22Rv1 (cell line): ENCODE results near the gene LTBP3.

ENCODE experiments used
- CTCF ChIP-seq: fragments of 450-650 bp; IDR thresholded peaks from 2 replicates; pipeline ENCODE4 v1.5.1; 2017; ENCODE audit warnings: mild to moderate bottlenecking
- ZFX ChIP-seq: fragments of 450-650 bp; IDR thresholded peaks from 2 replicates; pipeline ENCODE4 v1.6.1; 2017; ENCODE audit warnings: antibody characterized with exemption, borderline replicate concordance

DNA sequence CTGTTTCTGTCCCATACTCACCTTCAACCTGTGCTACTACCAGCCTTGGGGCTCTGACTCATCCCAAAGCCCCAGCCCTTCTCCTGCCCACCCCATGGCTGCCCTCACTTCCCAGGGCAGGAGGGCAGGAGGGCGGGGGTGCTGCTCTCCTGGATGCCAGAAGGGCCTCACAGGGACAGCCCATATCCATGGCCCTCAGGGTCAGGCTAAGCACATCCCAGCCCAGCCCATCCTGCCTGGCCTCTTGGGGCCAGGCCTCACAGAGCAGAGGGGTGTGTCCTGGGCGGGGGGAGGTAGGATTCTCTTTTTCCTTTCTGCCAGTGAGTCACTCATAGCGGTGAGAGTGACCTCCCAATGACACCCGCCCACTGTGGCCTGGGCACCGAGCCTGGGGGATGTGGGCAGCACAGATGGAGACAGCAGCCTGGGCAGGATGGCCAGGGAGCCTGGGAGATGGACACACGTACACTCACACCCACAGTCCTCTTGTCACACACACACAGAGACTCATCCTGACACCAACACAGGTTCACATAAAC is 2.4 kb downstream of the LTBP3 start:
- no peak for TF ChIP-seq CTCF
- no peak for TF ChIP-seq ZFX
